Stimulated activated CD8-positive, alpha-beta memory T cell treated with anti-CD3 and anti-CD28 coated beads, Interleukin-15, amount 100 ng/mL, for 1 hour (primary cell): ENCODE results near the gene KCNE5.
"Not testable (repeated sequence)": the region's sequence is repeated elsewhere in the genome, so short reads cannot be mapped to it uniquely, and the experiment has no call there.

Experiments
- DNase-seq: peaks from one replicate; pipeline ENCODE4 v3.0.0-alpha.2; 2020; ENCODE audit warnings: low read depth

KCNE5 gene, protein sequence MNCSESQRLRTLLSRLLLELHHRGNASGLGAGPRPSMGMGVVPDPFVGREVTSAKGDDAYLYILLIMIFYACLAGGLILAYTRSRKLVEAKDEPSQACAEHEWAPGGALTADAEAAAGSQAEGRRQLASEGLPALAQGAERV

DNA sequence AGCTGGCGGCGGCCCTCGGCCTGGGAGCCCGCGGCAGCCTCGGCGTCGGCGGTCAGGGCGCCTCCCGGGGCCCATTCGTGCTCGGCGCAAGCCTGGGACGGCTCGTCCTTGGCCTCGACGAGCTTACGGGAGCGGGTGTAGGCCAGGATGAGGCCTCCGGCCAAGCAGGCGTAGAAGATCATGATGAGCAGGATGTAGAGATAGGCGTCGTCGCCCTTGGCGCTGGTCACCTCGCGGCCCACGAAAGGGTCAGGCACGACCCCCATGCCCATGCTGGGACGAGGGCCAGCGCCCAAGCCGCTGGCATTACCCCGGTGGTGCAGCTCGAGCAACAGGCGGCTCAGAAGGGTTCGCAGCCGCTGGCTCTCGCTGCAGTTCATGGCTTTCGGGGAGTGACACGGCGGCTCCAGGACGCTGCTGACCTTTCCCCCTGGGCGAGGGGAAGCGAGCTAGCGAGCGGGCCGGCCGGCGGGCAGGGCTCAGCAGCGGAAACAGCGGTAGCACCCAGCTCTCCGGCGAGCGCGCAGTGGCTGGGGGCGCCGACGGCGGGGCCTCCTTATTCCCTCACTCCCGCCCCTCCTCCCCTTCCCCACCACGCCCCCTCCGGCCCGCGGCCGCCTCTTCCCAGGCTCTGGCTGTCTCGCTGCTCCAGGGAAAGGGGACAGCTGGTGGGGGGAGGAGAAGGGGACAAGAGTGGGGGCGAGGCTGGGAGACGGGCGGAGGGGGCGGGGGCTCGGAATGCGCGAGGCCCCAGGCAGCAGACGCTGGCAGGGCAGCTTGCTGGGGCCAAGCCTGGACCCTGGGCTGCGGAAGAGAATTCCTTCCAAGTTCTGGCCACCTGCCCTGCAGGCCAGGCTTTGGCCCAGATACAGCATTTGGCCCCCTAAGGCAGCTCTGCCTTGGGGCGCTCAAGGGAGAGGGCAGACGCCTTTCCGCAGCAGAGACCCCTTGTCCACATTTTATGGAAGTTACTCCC, at the start of gene KCNE5:
Gene KCNE5 (minus strand): TSS at position 532 of the 976 bp plus-strand sequence. CDS start 152 bp downstream, at position 380.
- DNase-seq = no peak

- DNase-seq = no peak
Measured at GRCh38 chrX:109672239-109672638, 47.3 kb upstream of the KCNE5 start.

- DNase-seq = not testable (repeated sequence)
Measured at GRCh38 chrX:109671170-109671569, 46.2 kb upstream of the KCNE5 start.

GRCh38 chrX:109667986-109668385, 43.0 kb upstream of the KCNE5 start:
- DNase-seq = no peak

- DNase-seq = no peak
Measured at GRCh38 chrX:109660435-109661143, 35.6 kb upstream of the KCNE5 start.

DNA sequence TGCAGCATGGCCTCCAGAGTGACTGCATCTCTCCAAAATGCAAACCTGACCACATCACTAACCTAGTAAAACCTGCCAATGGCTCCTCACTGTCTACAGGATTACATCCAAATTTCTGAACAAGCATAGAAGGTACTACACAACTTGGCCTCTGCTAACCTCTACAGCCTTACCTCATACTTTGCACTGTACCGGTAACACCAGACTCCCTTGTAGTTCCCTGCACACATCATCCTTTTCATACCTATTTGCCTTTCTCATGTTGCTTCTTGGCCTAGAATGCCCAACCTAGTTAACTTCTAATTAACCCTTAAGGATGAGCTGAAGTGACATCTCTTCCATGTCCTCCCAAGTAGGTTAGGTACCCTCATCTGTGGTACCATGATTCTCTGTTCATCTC, 33.4 kb upstream of the KCNE5 start:
- DNase-seq = no peak

DNA sequence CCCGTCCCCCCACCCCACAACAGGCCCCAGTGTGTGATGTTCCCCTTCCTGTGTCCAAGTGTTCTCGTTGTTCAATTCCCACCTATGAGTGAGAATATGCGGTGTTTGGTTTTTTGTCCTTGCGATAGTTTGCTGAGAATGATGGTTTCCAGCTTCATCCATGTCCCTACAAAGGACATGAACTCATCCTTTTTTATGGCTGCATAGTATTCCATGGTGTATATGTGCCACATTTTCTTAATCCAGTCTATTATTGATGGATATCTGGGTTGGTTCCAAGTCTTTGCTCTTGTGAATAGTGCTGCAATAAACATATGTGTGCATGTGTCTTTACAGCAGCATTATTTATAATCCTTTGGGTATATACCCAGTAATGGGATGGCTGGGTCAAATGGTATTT, 32.4 kb upstream of the KCNE5 start:
- DNase-seq = not testable (repeated sequence)

- no peak for DNase-seq
Measured at GRCh38 chrX:109656774-109657173, 31.8 kb upstream of the KCNE5 start.

DNA sequence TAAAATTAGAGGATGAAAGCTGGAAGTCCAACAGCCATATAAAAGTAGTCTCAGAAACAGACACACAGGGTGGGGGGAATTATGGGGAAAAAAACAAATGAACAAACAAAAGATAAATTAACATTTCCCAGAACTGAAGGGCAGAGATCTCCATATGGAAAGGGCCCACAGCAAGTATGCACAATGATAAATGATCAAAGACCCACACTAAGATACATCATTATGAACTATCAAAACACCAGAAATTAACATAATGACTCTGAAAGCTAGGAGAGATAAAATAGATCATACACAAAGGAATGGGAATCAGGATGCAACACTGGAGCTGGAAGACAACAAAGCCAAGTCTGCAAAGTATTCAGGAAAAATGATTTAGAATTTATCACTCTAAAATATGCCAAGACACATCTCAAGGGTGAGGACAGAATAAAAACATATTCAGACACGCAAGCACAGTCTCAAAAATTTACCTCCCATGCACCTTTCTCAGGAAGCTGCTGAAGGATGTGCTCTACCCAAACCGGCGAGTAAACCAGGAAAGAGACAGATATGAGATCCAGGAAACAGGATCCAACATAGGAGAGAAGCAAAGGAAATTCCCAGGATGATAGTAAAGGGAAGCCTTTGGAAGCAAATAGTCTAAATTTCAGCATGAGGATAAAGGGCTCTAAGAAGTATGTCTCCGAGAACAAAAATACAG, 30.7 kb upstream of the KCNE5 start:
- DNase-seq = no peak

- no peak for DNase-seq
Measured at GRCh38 chrX:109654516-109655109, 29.6 kb upstream of the KCNE5 start.

- DNase-seq = not testable (repeated sequence)
Measured at GRCh38 chrX:109644671-109645070, 19.7 kb upstream of the KCNE5 start.

GRCh38 chrX:109643687-109644086, 18.7 kb upstream of the KCNE5 start:
- DNase-seq = no peak

GRCh38 chrX:109638158-109638557, 13.2 kb upstream of the KCNE5 start:
- no peak for DNase-seq

GRCh38 chrX:109637477-109637876, 12.5 kb upstream of the KCNE5 start:
- DNase-seq = not testable (repeated sequence)

- DNase-seq = no peak
Measured at GRCh38 chrX:109635146-109635545, 10.2 kb upstream of the KCNE5 start.

GRCh38 chrX:109632906-109633504, 8.0 kb upstream of the KCNE5 start:
- no peak for DNase-seq

DNA sequence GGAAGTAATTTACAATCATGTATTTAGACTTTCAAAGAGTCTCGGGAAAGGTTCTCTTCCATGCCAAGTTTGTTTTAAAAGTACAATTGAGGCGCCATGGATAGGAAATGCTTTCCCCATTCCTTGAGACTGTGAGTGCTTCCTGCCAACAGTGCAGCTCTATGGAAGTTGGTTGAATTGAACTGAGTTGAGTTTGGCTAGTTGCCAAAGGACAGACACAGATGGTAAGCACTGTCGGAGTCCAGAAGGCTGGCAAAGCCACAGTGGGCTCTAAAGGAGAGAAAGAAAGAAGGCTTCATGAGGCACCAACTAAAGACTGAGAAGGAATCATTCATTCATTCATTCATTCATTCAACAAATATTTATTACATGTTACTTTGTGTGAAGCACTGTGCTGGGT, 4.3 kb upstream of the KCNE5 start:
- DNase-seq = no peak

DNA sequence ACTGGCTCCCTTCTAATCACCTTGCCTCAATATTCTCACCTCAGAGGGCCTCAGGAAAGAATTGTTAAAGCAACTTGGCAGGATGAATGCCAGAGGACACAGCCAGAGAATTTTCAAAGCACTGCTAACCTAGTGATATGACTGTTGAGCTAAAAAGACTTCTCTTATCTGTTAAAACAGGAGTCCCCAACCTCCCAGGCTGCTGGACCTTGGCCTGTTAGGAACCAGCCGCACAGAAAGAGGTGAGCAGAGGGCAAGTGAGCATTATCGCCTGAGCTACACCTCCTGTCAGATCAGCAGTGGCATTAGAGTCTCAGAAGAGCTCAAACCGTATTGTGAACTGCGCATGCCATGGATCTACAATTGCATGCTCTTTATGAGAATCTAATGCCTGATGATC, 1.7 kb upstream of the KCNE5 start:
- no peak for DNase-seq

- DNase-seq = no peak
Measured at GRCh38 chrX:109623997-109624396, 975 bp downstream of the KCNE5 start.

- DNase-seq = no peak
Measured at GRCh38 chrX:109622270-109622669, 2.7 kb downstream of the KCNE5 start.

DNA sequence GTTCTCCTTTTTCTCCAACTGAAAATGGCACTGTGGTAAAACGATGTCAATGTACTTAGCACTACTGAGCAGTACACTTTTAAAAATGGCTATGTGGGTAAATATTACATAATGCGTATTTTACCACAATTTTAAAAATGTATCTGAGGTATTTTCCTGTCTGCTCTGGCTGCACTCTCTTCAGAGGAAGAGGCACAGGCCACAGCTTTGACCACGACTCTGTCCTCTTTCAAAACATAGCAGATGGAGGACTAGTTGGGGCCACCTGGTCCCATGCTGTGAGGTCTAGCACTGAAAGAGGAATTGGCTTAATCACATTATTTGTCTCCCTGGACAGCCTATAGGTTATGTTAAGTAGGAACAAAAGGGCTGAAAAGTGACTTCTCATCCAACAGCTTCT, 5.2 kb downstream of the KCNE5 start:
- DNase-seq = no peak
